PC-9 (cell line): Measurements from ENCODE around the gene AUTS2. TPM values are rescaled to one million over a fixed set of nuclear protein-coding genes. Genes with fewer than 3 reads are reported as not detected.

Source experiments
- BruUV-seq: library from RNA; stranded (reverse); fragments of 400-500 nt; replicated peaks from 2 replicates; lab custom pipeline; 2021; lab: Mats Ljungman, UMichigan
- CTCF ChIA-PET: fragments of 300-600 bp; sonication (Branson Sonifier 250); formaldehyde crosslinking; loops from one replicate; lab custom pipeline; 2022; ENCODE audit warnings: antibody characterized with exemption; lab: Charles Lee
- POLR2A ChIA-PET: fragments of 300-600 bp; sonication (Branson Sonifier 250); formaldehyde crosslinking; loops from one replicate; lab custom pipeline; 2022; ENCODE audit warnings: antibody characterized with exemption; ENCODE audit not compliant: unreplicated experiment; lab: Charles Lee
- DNase-seq, 2 experiments: peaks; one replicate each; pipeline versions ENCODE4 v3.0.0 to v3.0.0-alpha.2; 2015 to 2022; ENCODE audit warnings: mixed read lengths in 1 of 2
- H2AFZ ChIP-seq: fragments of 200-600 bp; sonication (generic); 2 replicates; pipeline ENCODE4 v1.8.1; 2017; ENCODE audit warnings: antibody characterized with exemption
- H3F3A ChIP-seq: fragments of 200-600 bp; sonication (generic); 2 replicates; pipeline ENCODE4 v1.8.1; 2017; ENCODE audit warnings: antibody characterized with exemption, mild to moderate bottlenecking, low read depth; ENCODE audit not compliant: insufficient read depth
- H3K27ac ChIP-seq: fragments of 200-600 bp; sonication (generic); 2 replicates; pipeline ENCODE4 v1.6.1; 2016; ENCODE audit warnings: mixed run types
- H3K27me3 ChIP-seq: fragments of 200-600 bp; sonication (generic); 2 replicates; pipeline ENCODE4 v1.6.1; 2016; ENCODE audit warnings: low read depth, mixed run types; ENCODE audit not compliant: insufficient read depth
- H3K36me3 ChIP-seq: fragments of 200-600 bp; sonication (generic); 2 replicates; pipeline ENCODE4 v1.6.1; 2016; ENCODE audit warnings: low read depth, mixed run types
- H3K4me1 ChIP-seq: fragments of 200-600 bp; sonication (generic); replicated peaks from 2 replicates; pipeline ENCODE4 v1.6.1; 2016; ENCODE audit warnings: mixed run types; ENCODE audit not compliant: insufficient read depth
- H3K4me2 ChIP-seq: fragments of 200-600 bp; sonication (generic); 2 replicates; pipeline ENCODE4 v1.6.1; 2017; ENCODE audit warnings: mixed run types
- H3K4me3 ChIP-seq: fragments of 200-600 bp; sonication (generic); 2 replicates; pipeline ENCODE4 v1.6.1; 2016; ENCODE audit warnings: mixed run types
- H3K79me2 ChIP-seq: fragments of 200-600 bp; sonication (generic); 2 replicates; pipeline ENCODE4 v1.6.1; 2017; ENCODE audit warnings: low read depth, mixed run types
- H3K9me2 ChIP-seq: fragments of 200-600 bp; sonication (generic); 2 replicates; pipeline ENCODE4 v1.8.1; 2017; ENCODE audit warnings: mild to moderate bottlenecking; ENCODE audit not compliant: insufficient read depth
- H3K9me3 ChIP-seq: fragments of 200-600 bp; sonication (generic); 2 replicates; pipeline ENCODE4 v1.8.1; 2016; ENCODE audit warnings: low read depth; ENCODE audit not compliant: insufficient read depth
- H4K20me1 ChIP-seq: fragments of 200-600 bp; sonication (generic); 2 replicates; pipeline ENCODE4 v1.8.1; 2017; ENCODE audit not compliant: insufficient read depth
- CTCF ChIP-seq: fragments of 200-600 bp; sonication (generic); conservative IDR thresholded peaks from 2 replicates; pipeline ENCODE4 v1.6.1; 2017; ENCODE audit warnings: mixed run types, antibody characterized with exemption, mild to moderate bottlenecking, moderate library complexity
- EZH2 ChIP-seq: fragments of 200-600 bp; sonication (generic); IDR thresholded peaks from 2 replicates; pipeline ENCODE4 v1.8.0; 2017; ENCODE audit warnings: antibody characterized with exemption, low read depth
- intact Hi-C: fragments of 100-400 bp; cut with micrococcal nuclease; formaldehyde crosslinking; loops from one replicate; pipeline ENCODE4 v1.10.0; 2022; ENCODE audit not compliant: unreplicated experiment
- total RNA-seq: library from RNA; stranded (reverse); gene quantifications from 2 replicates; pipeline ENCODE4 v1.2.3, GENCODE V29; 2021

AUTS2 gene
- total RNA-seq, 1 experiment from 2014 or later = not detected

GRCh38 chr7:70294211-70294911 lies 696.1 kb downstream of the AUTS2 start:
- Histone ChIP-seq H3F3A (no peaks in the 10 kb centered on the region), H3K27ac (no peak overlapping the region), H2AFZ (no peak overlapping the region), H3K4me1 (no peaks in the 10 kb centered on the region), H3K4me3 (no peak overlapping the region), H3K9me3 (no peaks in the 10 kb centered on the region), H3K79me2 (no peaks in the 10 kb centered on the region), H3K4me2 (no peak overlapping the region), H3K36me3 (no peaks in the 10 kb centered on the region), H3K9me2 (no peaks in the 10 kb centered on the region), H4K20me1 (no peaks in the 10 kb centered on the region), H3K27me3 (peaks cover 10% of the 10 kb centered on the region; the same call in 1 of the 2 replicates)
- intact Hi-C loops = no loop called here
- no TSS peak for BruUV-seq
- no peak for TF ChIP-seq CTCF
- no peak for TF ChIP-seq EZH2
- DNase-seq = no peak
- CTCF ChIA-PET = no interaction called here
- POLR2A ChIA-PET = no interaction called here

GRCh38 chr7:70298780-70299471 lies 700.7 kb downstream of the AUTS2 start:
- intact Hi-C loops = no loop called here
- no peaks in the 10 kb centered on the region for H3K4me1 ChIP-seq
- BruUV-seq = no TSS peak
- TF ChIP-seq EZH2 (no peak), CTCF (no peak)
- H3K27me3 ChIP-seq = no peaks in the 10 kb centered on the region
- no peaks in the 10 kb centered on the region for H3K9me2 ChIP-seq
- no peak overlapping the region for H3K4me2 ChIP-seq
- POLR2A ChIA-PET = no interaction called here
- no peaks in the 10 kb centered on the region for H3K79me2 ChIP-seq
- CTCF ChIA-PET = no interaction called here
- H3K27ac ChIP-seq = no peak overlapping the region
- H2AFZ ChIP-seq = no peak overlapping the region
- no peak for DNase-seq
- H3F3A ChIP-seq = no peaks in the 10 kb centered on the region
- no peaks in the 10 kb centered on the region for H3K36me3 ChIP-seq
- H3K9me3 ChIP-seq = no peaks in the 10 kb centered on the region
- H3K4me3 ChIP-seq = no peak overlapping the region
- no peaks in the 10 kb centered on the region for H4K20me1 ChIP-seq

- H3K4me3 ChIP-seq = no peak overlapping the region
- H4K20me1 ChIP-seq = no peaks in the 10 kb centered on the region
- H3K9me2 ChIP-seq = no peaks in the 10 kb centered on the region
- intact Hi-C loops = no loop called here
- ChIA-PET POLR2A (no interaction called here), CTCF (no interaction called here)
- no TSS peak for BruUV-seq
- H3K79me2 ChIP-seq = no peaks in the 10 kb centered on the region
- no peaks in the 10 kb centered on the region for H3K36me3 ChIP-seq
- no peaks in the 10 kb centered on the region for H3K9me3 ChIP-seq
- H3F3A ChIP-seq = no peaks in the 10 kb centered on the region
- H3K27ac ChIP-seq = no peak overlapping the region
- H2AFZ ChIP-seq = no peak overlapping the region
- TF ChIP-seq EZH2 (no peak), CTCF (no peak)
- DNase-seq = no peak
- no peaks in the 10 kb centered on the region for H3K4me1 ChIP-seq
- H3K27me3 ChIP-seq = no peaks in the 10 kb centered on the region
- no peak overlapping the region for H3K4me2 ChIP-seq
These were observed 701.2 kb downstream of the AUTS2 start for GRCh38 chr7:70299472-70299807.
